K562 (cell line): ENCODE results near the gene PLOD1. TPM values are rescaled to one million over a fixed set of nuclear protein-coding genes. Genes with fewer than 3 reads are reported as not detected.

Experiments used
- ATF3 ChIP-seq, 2 experiments: fragments of 450-650 bp in 1 of 2; sonication (generic) in 1 of 2; formaldehyde crosslinking in 1 of 2; IDR thresholded peaks in 1 of 2; conservative IDR thresholded peaks in 1 of 2; 2 replicates each; pipeline versions ENCODE4 v1.6.1 to v1.8.1; 2016 to 2023; ENCODE audit warnings: mild to moderate bottlenecking in 2 of 2, moderate library complexity in 2 of 2, inconsistent platforms in 1 of 2, missing genetic modification reagents in 1 of 2
- ATF6 ChIP-seq: sonication (generic); formaldehyde crosslinking; IDR thresholded peaks from 2 replicates; pipeline ENCODE4 v1.4.0; 2020; ENCODE audit warnings: mild to moderate bottlenecking, missing genetic modification reagents
- BRCA1 ChIP-seq, 2 experiments: fragments of 450-650 bp in 1 of 2; sonication (generic) in 1 of 2; formaldehyde crosslinking in 1 of 2; IDR thresholded peaks; 2 replicates each; pipeline versions ENCODE4 v1.5.0 to v1.6.1; 2017 to 2020; ENCODE audit warnings: mild to moderate bottlenecking in 1 of 2, missing genetic modification reagents in 1 of 2
- EGR1 ChIP-seq: fragments of 450-650 bp; conservative IDR thresholded peaks from 2 replicates; pipeline ENCODE4 v1.6.1; 2017; ENCODE audit warnings: mild to moderate bottlenecking
- FOXP1 ChIP-seq: sonication (generic); formaldehyde crosslinking; IDR thresholded peaks from 2 replicates; pipeline ENCODE4 v1.8.0; 2022; ENCODE audit warnings: mild to moderate bottlenecking, missing genetic modification reagents
- LEF1 ChIP-seq: fragments of 450-650 bp; IDR thresholded peaks from 2 replicates; pipeline ENCODE4 v1.6.1; 2016; ENCODE audit warnings: mild to moderate bottlenecking
- MTF1 ChIP-seq: fragments of 250-450 bp; sonication (Bioruptor Pico); IDR thresholded peaks from 2 replicates; pipeline ENCODE4 v1.9.0; 2021; ENCODE audit warnings: moderate library complexity, mild to moderate bottlenecking, inconsistent platforms, borderline replicate concordance
- NFE2L1 ChIP-seq: fragments of 450-650 bp; IDR thresholded peaks from 2 replicates; pipeline ENCODE4 v1.6.1; 2016; ENCODE audit warnings: missing genetic modification characterization, low read depth, mild to moderate bottlenecking, missing compliant biosample characterization, moderate library complexity, borderline replicate concordance
- NRF1 ChIP-seq, 2 experiments: fragments of 450-650 bp; IDR thresholded peaks in 1 of 2; conservative IDR thresholded peaks in 1 of 2; 2 replicates each; pipeline ENCODE4 v1.6.1; 2014; ENCODE audit warnings: mild to moderate bottlenecking in 2 of 2
- PHTF2 ChIP-seq: fragments of 250-450 bp; sonication (Bioruptor Pico); IDR thresholded peaks from 2 replicates; pipeline ENCODE4 v1.5.0; 2021; ENCODE audit warnings: mild to moderate bottlenecking
- PTRF ChIP-seq: fragments of 450-650 bp; IDR thresholded peaks from 2 replicates; pipeline ENCODE4 v1.6.1; 2016; ENCODE audit warnings: mild to moderate bottlenecking, missing genetic modification characterization, missing compliant biosample characterization
- SPI1 ChIP-seq: IDR thresholded peaks from 2 replicates; pipeline ENCODE4 v1.6.1; 2011; ENCODE audit warnings: low read depth, low read length, control low read depth, borderline replicate concordance
- TCF3 ChIP-seq: sonication (generic); formaldehyde crosslinking; IDR thresholded peaks from 2 replicates; pipeline ENCODE4 v1.4.0; 2020; ENCODE audit warnings: mild to moderate bottlenecking, missing genetic modification reagents
- USF2 ChIP-seq: sonication (generic); formaldehyde crosslinking; IDR thresholded peaks from 2 replicates; pipeline ENCODE4 v1.5.0; 2020; ENCODE audit warnings: missing genetic modification reagents
- YY1 ChIP-seq, 3 experiments: IDR thresholded peaks; 2 replicates each; pipeline ENCODE4 v1.6.1; 2011; ENCODE audit warnings: low read length in 2 of 3, mild to moderate bottlenecking in 2 of 3, moderate library complexity in 2 of 3, borderline replicate concordance in 1 of 3, control low read depth in 1 of 3, low read depth in 1 of 3; ENCODE audit not compliant: insufficient read depth in 3 of 3, insufficient replicate concordance in 2 of 3, control insufficient read depth in 1 of 3, insufficient read length in 1 of 3; ENCODE audit errors: extremely low read depth in 1 of 3
- ZBTB49 ChIP-seq: sonication (generic); formaldehyde crosslinking; IDR thresholded peaks from 2 replicates; pipeline ENCODE4 v1.8.0; 2022; ENCODE audit warnings: missing genetic modification reagents, mild to moderate bottlenecking, borderline replicate concordance
- ZBTB7A ChIP-seq: IDR thresholded peaks from 2 replicates; pipeline ENCODE4 v1.6.1; 2011; ENCODE audit warnings: low read depth, mild to moderate bottlenecking, low read length, moderate library complexity, borderline replicate concordance; ENCODE audit not compliant: control insufficient read depth
- ZBTB9 ChIP-seq: fragments of 450-650 bp; formaldehyde crosslinking; IDR thresholded peaks from 2 replicates; pipeline ENCODE4 v1.4.0; 2020; ENCODE audit warnings: mild to moderate bottlenecking, moderate library complexity
- ZNF184 ChIP-seq: sonication (generic); formaldehyde crosslinking; IDR thresholded peaks from 2 replicates; pipeline ENCODE4 v1.5.0; 2020; ENCODE audit warnings: missing genetic modification reagents
- ZNF311 ChIP-seq: fragments of 250-450 bp; sonication (Bioruptor Pico); IDR thresholded peaks from 2 replicates; pipeline ENCODE4 v1.4.0; 2020; ENCODE audit warnings: mild to moderate bottlenecking, moderate library complexity
- polyA plus RNA-seq, 8 experiments: library from polyadenylated mRNA; depleted of rRNA in 4 of 8; stranded (reverse) in 5 of 8; unstranded in 3 of 8; fragments of >200 nt; fragmentation: Nextera tagmentation in 2 of 8; fragmentation: Illumina TruSeq in 1 of 8; extraction: Ambion mirVana in 2 of 8; extraction: Trizol in 1 of 8; gene quantifications; 2 replicates each; pipeline versions ENCODE4 v1.2.1 to v1.2.3, GENCODE V29; 2011 to 2014; ENCODE audit warnings: inconsistent platforms in 1 of 8, missing spikeins in 1 of 8
- total RNA-seq, 7 experiments: library from RNA; depleted of rRNA in 6 of 7; stranded (reverse); fragments of >200 nt in 6 of 7; fragmentation: Illumina TruSeq in 2 of 7; extraction: Trizol in 2 of 7; gene quantifications; 2 replicates each; pipeline versions ENCODE4 v1.2.1 to v1.2.3, GENCODE V29; 2011 to 2021; ENCODE audit warnings: low replicate concordance in 1 of 7

PLOD1 gene
- total and polyA plus RNA-seq, 9 of the 15 experiments (the other 6 are each of a cell fraction or from before 2014, with no cell fraction given) = 16.6 to 90.8 (median 52.7) TPM

- TF ChIP-seq ZBTB7A = no peak
- TF ChIP-seq MTF1 (CRISPR knock-in tag) = no peak
- TF ChIP-seq EGR1 = no peak
- TF ChIP-seq FOXP1 (CRISPR knock-in tag) = no peak
- peak; percentile 75 for TF ChIP-seq SPI1
- no peak for TF ChIP-seq YY1 (IDR thresholded peaks at IDR 0.05; ENCODE audit: borderline replicate concordance in 1 of 3, control insufficient read depth in 1 of 3, extremely low read depth in 1 of 3, insufficient read depth in 3 of 3, insufficient read length in 1 of 3, insufficient replicate concordance in 2 of 3, low read depth in 1 of 3, low read length in 2 of 3)
- peak; percentile 22; the same call in 1 of the 2 replicates for TF ChIP-seq TCF3 (CRISPR knock-in tag)
- no peak for TF ChIP-seq NRF1 (conservative IDR thresholded peaks at IDR 0.05 in 1 of 2, IDR thresholded peaks at IDR 0.05 in 1 of 2)
- TF ChIP-seq ATF6 (CRISPR knock-in tag) = no peak
- peak; percentile 65; the same call in 1 of the 2 replicates for TF ChIP-seq ATF3 (IDR thresholded peaks at IDR 0.05)
- TF ChIP-seq ATF3 (CRISPR knock-in tag; conservative IDR thresholded peaks at IDR 0.05) = no peak
- no peak for TF ChIP-seq NFE2L1 (tag)
- no peak for TF ChIP-seq ZNF184 (CRISPR knock-in tag)
- TF ChIP-seq PHTF2 (CRISPR knock-in tag) = no peak
- no peak for TF ChIP-seq ZBTB9 (CRISPR knock-in tag)
- TF ChIP-seq PTRF (tag) = no peak
- no peak for TF ChIP-seq BRCA1 (IDR thresholded peaks at IDR 0.05)
- TF ChIP-seq BRCA1 (CRISPR knock-in tag; IDR thresholded peaks at IDR 0.05) = no peak
- no peak for TF ChIP-seq ZBTB49
- no peak for TF ChIP-seq ZNF311 (CRISPR knock-in tag)
- no peak for TF ChIP-seq USF2 (CRISPR knock-in tag)
- no peak for TF ChIP-seq LEF1
These were observed 20.7 kb downstream of the PLOD1 start (continued) for GRCh38 chr1:11955221-11955620.
